ENCODE measurements around the gene ZNF526. TPM values are rescaled to one million over a fixed set of nuclear protein-coding genes. Genes with fewer than 3 reads are reported as not detected.
A peak's percentile ranks its signal among the peaks of the same experiment; 100 is the strongest.

ZNF526 gene
- total and polyA plus RNA-seq, 9 of the 15 experiments (the other 6 are each of a cell fraction or from before 2014, with no cell fraction given): 1.3 to 17.9 (median 6.2) TPM

- TF ChIP-seq EP400 (IDR thresholded peaks at IDR 0.05) (peak; percentile 92), NCOA2 (IDR thresholded peaks at IDR 0.05; ENCODE audit: partially characterized antibody in 2 of 2) (no peak), PCBP1 (IDR thresholded peaks at IDR 0.05; ENCODE audit: low read depth, low read length, poor library complexity, severe bottlenecking) (no peak), FOXP1 (CRISPR knock-in tag; IDR thresholded peaks at IDR 0.05) (no peak), RB1 (IDR thresholded peaks at IDR 0.05; ENCODE audit: low read depth) (peak; percentile 32), DMBX1 (CRISPR knock-in tag; IDR thresholded peaks at IDR 0.05; ENCODE audit: borderline replicate concordance) (no peak), PHF20 (IDR thresholded peaks at IDR 0.05; ENCODE audit: partially characterized antibody) (peak; percentile 85), THRB (CRISPR knock-in tag; conservative IDR thresholded peaks at IDR 0.05) (0 out of 2 replicates have a peak, but pooled peaks have one; percentile 18), CBFA2T2 (conservative IDR thresholded peaks at IDR 0.05) (0 out of 2 replicates have a peak, but pooled peaks have one; percentile 13), ERF (CRISPR knock-in tag; IDR thresholded peaks at IDR 0.05) (no peak), NFIX (CRISPR knock-in tag; IDR thresholded peaks at IDR 0.05; ENCODE audit: low read depth) (no peak), SETDB1 (IDR thresholded peaks at IDR 0.05; ENCODE audit: low read length) (no peak), ZSCAN29 (IDR thresholded peaks at IDR 0.05) (no peak), CC2D1A (IDR thresholded peaks at IDR 0.05) (no peak), L3MBTL2 (IDR thresholded peaks at IDR 0.05) (peak; percentile 86), TBL1XR1 (IDR thresholded peaks at IDR 0.05; ENCODE audit: low read length in 2 of 2) (0 out of 4 replicates have a peak, but pooled peaks of 1 of the 2 experiments have one; percentile 29), SMAD2 (IDR thresholded peaks at IDR 0.05; ENCODE audit: low read depth, low read length) (no peak), HDAC8 (tag; IDR thresholded peaks at IDR 0.05) (no peak)
- TF ChIP-seq, protein P1, sequence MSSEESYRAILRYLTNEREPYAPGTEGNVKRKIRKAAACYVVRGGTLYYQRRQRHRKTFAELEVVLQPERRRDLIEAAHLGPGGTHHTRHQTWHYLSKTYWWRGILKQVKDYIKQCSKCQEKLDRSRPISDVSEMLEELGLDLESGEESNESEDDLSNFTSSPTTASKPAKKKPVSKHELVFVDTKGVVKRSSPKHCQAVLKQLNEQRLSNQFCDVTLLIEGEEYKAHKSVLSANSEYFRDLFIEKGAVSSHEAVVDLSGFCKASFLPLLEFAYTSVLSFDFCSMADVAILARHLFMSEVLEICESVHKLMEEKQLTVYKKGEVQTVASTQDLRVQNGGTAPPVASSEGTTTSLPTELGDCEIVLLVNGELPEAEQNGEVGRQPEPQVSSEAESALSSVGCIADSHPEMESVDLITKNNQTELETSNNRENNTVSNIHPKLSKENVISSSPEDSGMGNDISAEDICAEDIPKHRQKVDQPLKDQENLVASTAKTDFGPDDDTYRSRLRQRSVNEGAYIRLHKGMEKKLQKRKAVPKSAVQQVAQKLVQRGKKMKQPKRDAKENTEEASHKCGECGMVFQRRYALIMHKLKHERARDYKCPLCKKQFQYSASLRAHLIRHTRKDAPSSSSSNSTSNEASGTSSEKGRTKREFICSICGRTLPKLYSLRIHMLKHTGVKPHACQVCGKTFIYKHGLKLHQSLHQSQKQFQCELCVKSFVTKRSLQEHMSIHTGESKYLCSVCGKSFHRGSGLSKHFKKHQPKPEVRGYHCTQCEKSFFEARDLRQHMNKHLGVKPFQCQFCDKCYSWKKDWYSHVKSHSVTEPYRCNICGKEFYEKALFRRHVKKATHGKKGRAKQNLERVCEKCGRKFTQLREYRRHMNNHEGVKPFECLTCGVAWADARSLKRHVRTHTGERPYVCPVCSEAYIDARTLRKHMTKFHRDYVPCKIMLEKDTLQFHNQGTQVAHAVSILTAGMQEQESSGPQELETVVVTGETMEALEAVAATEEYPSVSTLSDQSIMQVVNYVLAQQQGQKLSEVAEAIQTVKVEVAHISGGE (CRISPR knock-in tag; IDR thresholded peaks at IDR 0.05): 0 out of 6 replicates have a peak, but pooled peaks of 1 of the 3 experiments have one; percentile 40
- TF ChIP-seq, protein P2, sequence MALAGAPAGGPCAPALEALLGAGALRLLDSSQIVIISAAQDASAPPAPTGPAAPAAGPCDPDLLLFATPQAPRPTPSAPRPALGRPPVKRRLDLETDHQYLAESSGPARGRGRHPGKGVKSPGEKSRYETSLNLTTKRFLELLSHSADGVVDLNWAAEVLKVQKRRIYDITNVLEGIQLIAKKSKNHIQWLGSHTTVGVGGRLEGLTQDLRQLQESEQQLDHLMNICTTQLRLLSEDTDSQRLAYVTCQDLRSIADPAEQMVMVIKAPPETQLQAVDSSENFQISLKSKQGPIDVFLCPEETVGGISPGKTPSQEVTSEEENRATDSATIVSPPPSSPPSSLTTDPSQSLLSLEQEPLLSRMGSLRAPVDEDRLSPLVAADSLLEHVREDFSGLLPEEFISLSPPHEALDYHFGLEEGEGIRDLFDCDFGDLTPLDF (CRISPR knock-in tag; IDR thresholded peaks at IDR 0.05): no peak
Observed at GRCh38 chr19:42219812-42220750, at the start of gene ZNF526 (continued).

All from K562 (cell line).